HCT116 (cell line): ENCODE measurements around the gene GH2.
"Not testable (repeated sequence)": the region's sequence is repeated elsewhere in the genome, so short reads cannot be mapped to it uniquely, and the experiment has no call there.

Experiments used
- CEBPB ChIP-seq: IDR thresholded peaks from 2 replicates; pipeline ENCODE4 v1.6.1; 2012; ENCODE audit warnings: low read depth
- EZH2 ChIP-seq: fragments of 200-600 bp; sonication (generic); IDR thresholded peaks from 2 replicates; pipeline ENCODE4 v1.6.1; 2017; ENCODE audit warnings: antibody characterized with exemption, mixed run types
- EZH2phosphoT487 ChIP-seq: fragments of 200-600 bp; IDR thresholded peaks from 2 replicates; pipeline ENCODE4 v1.6.1; 2018; ENCODE audit warnings: antibody characterized with exemption, borderline replicate concordance
- POLR2A ChIP-seq: IDR thresholded peaks from 2 replicates; pipeline ENCODE4 v1.7.0; 2011; ENCODE audit warnings: borderline replicate concordance; ENCODE audit not compliant: insufficient read depth, insufficient read length; ENCODE audit errors: extremely low read depth
- POLR2AphosphoS5 ChIP-seq: IDR thresholded peaks from 2 replicates; pipeline ENCODE4 v1.6.1; 2011; ENCODE audit warnings: mild to moderate bottlenecking, low read depth, low read length, moderate library complexity
- RAD21 ChIP-seq: IDR thresholded peaks from 2 replicates; pipeline ENCODE4 v1.6.1; 2012; ENCODE audit warnings: low read depth, mild to moderate bottlenecking
- ZFX ChIP-seq: fragments of 450-650 bp; IDR thresholded peaks from 2 replicates; pipeline ENCODE4 v1.6.1; 2017
- ZNF274 ChIP-seq: fragments of 200-500 bp; sonication (Bioruptor generic); IDR thresholded peaks from 2 replicates; pipeline ENCODE4 v1.6.1; 2014; ENCODE audit warnings: mild to moderate bottlenecking, low read depth, low read length, inconsistent platforms
- TF ChIP-seq, protein P1 (sequence below), 3 experiments: fragments of 200-600 bp in 1 of 3; sonication (generic) in 1 of 3; IDR thresholded peaks in 2 of 3; conservative IDR thresholded peaks in 1 of 3; 2 replicates each; pipeline ENCODE4 v1.5.1; 2012 to 2017; ENCODE audit warnings: low read depth in 2 of 3, low read length in 2 of 3, antibody characterized with exemption in 1 of 3, borderline replicate concordance in 1 of 3, control low read depth in 1 of 3, mild to moderate bottlenecking in 1 of 3, mixed read lengths in 1 of 3, mixed run types in 1 of 3, moderate library complexity in 1 of 3; ENCODE audit not compliant: insufficient read depth in 1 of 3
- TF ChIP-seq, protein P2 (sequence below): IDR thresholded peaks from 2 replicates; pipeline ENCODE4 v1.6.1; 2012
- TF ChIP-seq, protein P3 (sequence below): IDR thresholded peaks from 2 replicates; pipeline ENCODE4 v1.6.1; 2012
- TF ChIP-seq, protein P4 (sequence below): IDR thresholded peaks from 2 replicates; pipeline ENCODE4 v1.6.1; 2012; ENCODE audit warnings: low read depth

DNA sequence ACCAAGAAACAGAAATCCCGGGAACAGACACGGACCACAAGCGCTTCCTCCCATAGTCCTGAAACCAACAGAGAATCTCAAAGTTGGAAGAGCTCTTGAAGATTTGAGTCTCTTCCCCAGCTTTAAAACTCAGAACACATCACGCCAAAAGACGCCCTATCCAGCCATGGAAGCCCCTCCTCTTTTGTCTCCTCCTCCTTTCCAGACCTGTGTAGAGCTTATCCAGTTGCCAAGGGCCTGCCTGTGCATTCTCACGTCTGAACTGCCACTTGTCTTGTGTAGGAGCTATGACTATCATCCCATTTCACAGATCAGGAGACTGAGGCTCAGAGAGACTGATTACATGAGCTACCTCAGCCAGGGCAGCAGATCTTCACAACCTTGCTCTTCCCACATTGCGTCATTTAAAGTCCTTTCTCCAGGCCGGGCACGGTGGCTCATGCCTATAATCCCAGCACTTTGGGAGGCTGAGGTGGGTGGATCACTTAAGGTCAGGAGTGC is 932 bp upstream of the GH2 start:
- not testable (repeated sequence) for TF ChIP-seq EZH2phosphoT487, POLR2A, EZH2, ZNF274, RAD21, POLR2AphosphoS5, ZFX, CEBPB
- TF ChIP-seq, protein P1, sequence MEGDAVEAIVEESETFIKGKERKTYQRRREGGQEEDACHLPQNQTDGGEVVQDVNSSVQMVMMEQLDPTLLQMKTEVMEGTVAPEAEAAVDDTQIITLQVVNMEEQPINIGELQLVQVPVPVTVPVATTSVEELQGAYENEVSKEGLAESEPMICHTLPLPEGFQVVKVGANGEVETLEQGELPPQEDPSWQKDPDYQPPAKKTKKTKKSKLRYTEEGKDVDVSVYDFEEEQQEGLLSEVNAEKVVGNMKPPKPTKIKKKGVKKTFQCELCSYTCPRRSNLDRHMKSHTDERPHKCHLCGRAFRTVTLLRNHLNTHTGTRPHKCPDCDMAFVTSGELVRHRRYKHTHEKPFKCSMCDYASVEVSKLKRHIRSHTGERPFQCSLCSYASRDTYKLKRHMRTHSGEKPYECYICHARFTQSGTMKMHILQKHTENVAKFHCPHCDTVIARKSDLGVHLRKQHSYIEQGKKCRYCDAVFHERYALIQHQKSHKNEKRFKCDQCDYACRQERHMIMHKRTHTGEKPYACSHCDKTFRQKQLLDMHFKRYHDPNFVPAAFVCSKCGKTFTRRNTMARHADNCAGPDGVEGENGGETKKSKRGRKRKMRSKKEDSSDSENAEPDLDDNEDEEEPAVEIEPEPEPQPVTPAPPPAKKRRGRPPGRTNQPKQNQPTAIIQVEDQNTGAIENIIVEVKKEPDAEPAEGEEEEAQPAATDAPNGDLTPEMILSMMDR (IDR thresholded peaks at IDR 0.05 in 2 of 3, conservative IDR thresholded peaks at IDR 0.05 in 1 of 3; ENCODE audit: borderline replicate concordance in 1 of 3, insufficient read depth in 1 of 3, low read depth in 2 of 3, low read length in 2 of 3) = not testable (repeated sequence)
- TF ChIP-seq, protein P2, sequence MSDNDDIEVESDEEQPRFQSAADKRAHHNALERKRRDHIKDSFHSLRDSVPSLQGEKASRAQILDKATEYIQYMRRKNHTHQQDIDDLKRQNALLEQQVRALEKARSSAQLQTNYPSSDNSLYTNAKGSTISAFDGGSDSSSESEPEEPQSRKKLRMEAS = not testable (repeated sequence)
- TF ChIP-seq, protein P3, sequence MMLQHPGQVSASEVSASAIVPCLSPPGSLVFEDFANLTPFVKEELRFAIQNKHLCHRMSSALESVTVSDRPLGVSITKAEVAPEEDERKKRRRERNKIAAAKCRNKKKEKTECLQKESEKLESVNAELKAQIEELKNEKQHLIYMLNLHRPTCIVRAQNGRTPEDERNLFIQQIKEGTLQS = not testable (repeated sequence)
- TF ChIP-seq, protein P4, sequence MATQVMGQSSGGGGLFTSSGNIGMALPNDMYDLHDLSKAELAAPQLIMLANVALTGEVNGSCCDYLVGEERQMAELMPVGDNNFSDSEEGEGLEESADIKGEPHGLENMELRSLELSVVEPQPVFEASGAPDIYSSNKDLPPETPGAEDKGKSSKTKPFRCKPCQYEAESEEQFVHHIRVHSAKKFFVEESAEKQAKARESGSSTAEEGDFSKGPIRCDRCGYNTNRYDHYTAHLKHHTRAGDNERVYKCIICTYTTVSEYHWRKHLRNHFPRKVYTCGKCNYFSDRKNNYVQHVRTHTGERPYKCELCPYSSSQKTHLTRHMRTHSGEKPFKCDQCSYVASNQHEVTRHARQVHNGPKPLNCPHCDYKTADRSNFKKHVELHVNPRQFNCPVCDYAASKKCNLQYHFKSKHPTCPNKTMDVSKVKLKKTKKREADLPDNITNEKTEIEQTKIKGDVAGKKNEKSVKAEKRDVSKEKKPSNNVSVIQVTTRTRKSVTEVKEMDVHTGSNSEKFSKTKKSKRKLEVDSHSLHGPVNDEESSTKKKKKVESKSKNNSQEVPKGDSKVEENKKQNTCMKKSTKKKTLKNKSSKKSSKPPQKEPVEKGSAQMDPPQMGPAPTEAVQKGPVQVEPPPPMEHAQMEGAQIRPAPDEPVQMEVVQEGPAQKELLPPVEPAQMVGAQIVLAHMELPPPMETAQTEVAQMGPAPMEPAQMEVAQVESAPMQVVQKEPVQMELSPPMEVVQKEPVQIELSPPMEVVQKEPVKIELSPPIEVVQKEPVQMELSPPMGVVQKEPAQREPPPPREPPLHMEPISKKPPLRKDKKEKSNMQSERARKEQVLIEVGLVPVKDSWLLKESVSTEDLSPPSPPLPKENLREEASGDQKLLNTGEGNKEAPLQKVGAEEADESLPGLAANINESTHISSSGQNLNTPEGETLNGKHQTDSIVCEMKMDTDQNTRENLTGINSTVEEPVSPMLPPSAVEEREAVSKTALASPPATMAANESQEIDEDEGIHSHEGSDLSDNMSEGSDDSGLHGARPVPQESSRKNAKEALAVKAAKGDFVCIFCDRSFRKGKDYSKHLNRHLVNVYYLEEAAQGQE = not testable (repeated sequence)
